ENCODE data around the gene XYLT1.

Gene XYLT1

GRCh38 chr16:17380613-17381012 is 90.1 kb downstream of the XYLT1 start:
- Histone ChIP-seq H3K9me2 (replicated peaks; ENCODE audit: low read depth, low read length) (no peaks in the 10 kb centered on the region), H2AFZ (ENCODE audit: low read length) (no peak overlapping the region), H3K36me3 (ENCODE audit: insufficient read depth, low read length) (peaks cover 20% of the 10 kb centered on the region; the same call in 1 of the 2 replicates), H4K20me1 (ENCODE audit: insufficient read depth, low read length, poor library complexity, severe bottlenecking) (peaks cover 81% of the 10 kb centered on the region), H3F3A (ENCODE audit: low read depth) (no peaks in the 10 kb centered on the region), H3K4me2 (ENCODE audit: low read depth, low read length, poor library complexity, severe bottlenecking) (no peak overlapping the region), H3K9ac (ENCODE audit: low read depth, low read length, poor library complexity, severe bottlenecking) (no peak overlapping the region), H3K4me3 (ENCODE audit: low read length, poor library complexity, severe bottlenecking) (no peak overlapping the region), H3K4me1 (ENCODE audit: insufficient read depth, low read length, poor library complexity, severe bottlenecking) (peaks cover 36% of the 10 kb centered on the region), H3K27me3 (ENCODE audit: insufficient read depth, low read length, poor library complexity, severe bottlenecking) (no peaks in the 10 kb centered on the region), H3K79me2 (ENCODE audit: insufficient read depth, low read length) (peaks cover 97% of the 10 kb centered on the region), H3K9me3 (ENCODE audit: insufficient read depth, low read depth, low read length) (no peaks in the 10 kb centered on the region)
- TF ChIP-seq EZH2phosphoT487 (IDR thresholded peaks at IDR 0.05; ENCODE audit: borderline replicate concordance) = no peak
- TF ChIP-seq CTCF (conservative IDR thresholded peaks at IDR 0.05; ENCODE audit: low read length) = no peak

- Histone ChIP-seq H4K20me1 (ENCODE audit: insufficient read depth, low read length, poor library complexity, severe bottlenecking) (peaks cover 83% of the 10 kb centered on the region), H3K9me2 (replicated peaks; ENCODE audit: low read depth, low read length) (no peaks in the 10 kb centered on the region), H3K9me3 (ENCODE audit: insufficient read depth, low read depth, low read length) (no peaks in the 10 kb centered on the region), H3K9ac (ENCODE audit: low read depth, low read length, poor library complexity, severe bottlenecking) (no peak overlapping the region), H3K4me2 (ENCODE audit: low read depth, low read length, poor library complexity, severe bottlenecking) (no peak overlapping the region), H3K4me1 (ENCODE audit: insufficient read depth, low read length, poor library complexity, severe bottlenecking) (peaks cover 40% of the 10 kb centered on the region), H3K36me3 (ENCODE audit: insufficient read depth, low read length) (peaks cover 9% of the 10 kb centered on the region; the same call in 1 of the 2 replicates), H3K79me2 (ENCODE audit: insufficient read depth, low read length) (peaks cover 97% of the 10 kb centered on the region), H2AFZ (ENCODE audit: low read length) (no peak overlapping the region), H3F3A (ENCODE audit: low read depth) (no peaks in the 10 kb centered on the region), H3K27me3 (ENCODE audit: insufficient read depth, low read length, poor library complexity, severe bottlenecking) (no peaks in the 10 kb centered on the region), H3K4me3 (ENCODE audit: low read length, poor library complexity, severe bottlenecking) (no peak overlapping the region)
- no peak for TF ChIP-seq EZH2phosphoT487 (IDR thresholded peaks at IDR 0.05; ENCODE audit: borderline replicate concordance)
- TF ChIP-seq CTCF (conservative IDR thresholded peaks at IDR 0.05; ENCODE audit: low read length) = no peak
Observed at GRCh38 chr16:17379121-17379571, 91.6 kb downstream of the XYLT1 start.

- peaks cover 97% of the 10 kb centered on the region for H3K79me2 ChIP-seq (ENCODE audit: insufficient read depth, low read length)
- no peak overlapping the region for H3K4me2 ChIP-seq (ENCODE audit: low read depth, low read length, poor library complexity, severe bottlenecking)
- H3K9me2 ChIP-seq (replicated peaks; ENCODE audit: low read depth, low read length) = no peaks in the 10 kb centered on the region
- TF ChIP-seq EZH2phosphoT487 (IDR thresholded peaks at IDR 0.05; ENCODE audit: borderline replicate concordance) (no peak), CTCF (conservative IDR thresholded peaks at IDR 0.05; ENCODE audit: low read length) (no peak)
- peaks cover 31% of the 10 kb centered on the region for H3K4me1 ChIP-seq (ENCODE audit: insufficient read depth, low read length, poor library complexity, severe bottlenecking)
- H3K9me3 ChIP-seq (ENCODE audit: insufficient read depth, low read depth, low read length) = no peaks in the 10 kb centered on the region
- H4K20me1 ChIP-seq (ENCODE audit: insufficient read depth, low read length, poor library complexity, severe bottlenecking) = peaks cover 83% of the 10 kb centered on the region
- no peak overlapping the region for H3K4me3 ChIP-seq (ENCODE audit: low read length, poor library complexity, severe bottlenecking)
- peaks cover 17% of the 10 kb centered on the region; the same call in 1 of the 2 replicates for H3K36me3 ChIP-seq (ENCODE audit: insufficient read depth, low read length)
- no peak overlapping the region for H3K9ac ChIP-seq (ENCODE audit: low read depth, low read length, poor library complexity, severe bottlenecking)
- H3F3A ChIP-seq (ENCODE audit: low read depth) = no peaks in the 10 kb centered on the region
- no peaks in the 10 kb centered on the region for H3K27me3 ChIP-seq (ENCODE audit: insufficient read depth, low read length, poor library complexity, severe bottlenecking)
- no peak overlapping the region for H2AFZ ChIP-seq (ENCODE audit: low read length)
Observed at GRCh38 chr16:17377360-17378324, 93.1 kb downstream of the XYLT1 start.

Measured in Loucy (cell line).